Hypothalamus (tissue), 51 donors: ENCODE measurements around the gene BCKDHA.
"Not testable (repeated sequence)": the region's sequence is repeated elsewhere in the genome, so short reads cannot be mapped to it uniquely, and the experiment has no call there.

Experiments
- DNase-seq, 51 donors: peaks; one replicate each; lab custom pipeline; 2025; lab: John Stamatoyannopoulos, UW

BCKDHA gene

DNA sequence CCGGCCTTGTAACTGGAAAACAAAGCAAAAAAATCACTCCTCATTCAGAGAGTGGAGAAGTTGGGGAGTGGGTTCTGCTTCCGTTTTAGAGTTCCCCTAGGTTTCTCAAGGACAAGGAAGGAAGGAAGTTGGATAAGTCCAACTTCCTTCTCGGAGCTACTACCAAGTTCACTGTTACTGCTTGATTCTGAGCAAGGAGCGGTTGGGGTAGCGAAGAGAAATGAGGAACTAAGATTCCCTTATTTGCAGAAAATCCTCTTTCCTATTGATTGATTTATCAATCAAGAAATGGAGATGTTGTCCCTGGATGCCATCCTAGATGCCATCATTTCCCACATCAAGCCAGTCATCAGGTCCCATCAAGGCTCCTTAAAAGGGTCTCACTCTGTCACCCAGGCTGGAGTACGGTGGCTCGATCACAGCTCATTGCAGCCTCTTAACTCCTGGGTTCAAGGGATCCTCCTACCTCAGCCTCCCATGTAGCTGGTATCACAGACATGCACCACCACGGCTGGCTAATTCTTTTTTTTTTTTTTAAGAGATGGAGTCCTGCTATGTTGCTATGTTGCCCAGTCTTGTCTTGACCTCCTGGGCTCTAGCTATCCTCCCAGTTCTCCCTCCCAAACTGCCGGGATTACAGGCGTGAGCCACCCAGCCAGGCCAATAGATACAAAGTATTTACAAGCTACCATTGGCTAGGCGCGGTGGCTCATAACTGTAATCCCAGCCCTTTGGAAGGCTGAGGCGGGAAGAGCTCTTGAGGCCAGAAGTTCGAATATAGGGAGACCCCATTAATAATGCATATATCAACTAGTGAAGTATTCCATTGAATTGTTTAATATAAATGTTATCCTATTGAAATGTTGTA lies 32.9 kb upstream of the BCKDHA start:
- no peak for DNase-seq

DNA sequence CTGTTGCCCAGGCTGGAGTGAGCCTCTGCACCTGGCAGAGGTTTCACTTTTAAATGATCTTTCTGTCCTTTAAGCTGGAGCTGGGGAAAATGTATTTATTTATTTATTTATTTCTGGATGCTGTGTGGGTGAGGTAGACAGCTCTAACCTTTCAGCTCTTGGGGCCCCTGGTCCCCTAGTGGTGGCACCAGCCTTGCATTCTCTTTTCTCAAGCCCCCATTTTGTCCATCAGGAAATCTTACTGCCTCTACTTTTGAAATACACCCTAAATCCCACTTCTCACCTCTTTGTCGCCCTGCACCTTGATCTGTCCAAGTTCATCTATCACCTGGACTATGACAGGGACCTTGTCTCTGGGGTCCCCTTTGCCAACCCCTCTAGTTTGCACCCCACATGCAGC lies 31.5 kb upstream of the BCKDHA start:
- no peak for DNase-seq

DNA sequence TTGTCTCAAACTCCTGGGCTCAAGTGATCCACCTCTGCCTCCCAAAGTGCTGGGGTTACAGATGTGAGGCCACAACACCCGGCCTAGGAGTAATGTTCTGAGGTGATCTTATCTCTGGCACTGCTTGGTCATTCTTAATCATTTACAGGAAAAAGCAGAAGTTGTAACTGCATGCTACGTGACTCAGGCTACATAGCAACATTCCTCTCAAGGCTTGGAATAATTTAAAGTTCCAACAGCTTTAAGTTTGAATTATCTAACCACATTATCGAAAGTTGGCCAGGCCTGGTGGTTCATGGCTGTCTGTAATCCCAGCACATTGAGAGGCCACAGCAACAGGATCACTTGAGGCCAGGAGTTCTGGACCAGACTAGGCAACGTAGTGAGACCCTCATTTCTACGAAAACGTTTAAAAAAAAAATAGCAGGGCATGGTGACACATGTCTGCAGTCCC lies 29.7 kb upstream of the BCKDHA start:
- no peak for DNase-seq

DNA sequence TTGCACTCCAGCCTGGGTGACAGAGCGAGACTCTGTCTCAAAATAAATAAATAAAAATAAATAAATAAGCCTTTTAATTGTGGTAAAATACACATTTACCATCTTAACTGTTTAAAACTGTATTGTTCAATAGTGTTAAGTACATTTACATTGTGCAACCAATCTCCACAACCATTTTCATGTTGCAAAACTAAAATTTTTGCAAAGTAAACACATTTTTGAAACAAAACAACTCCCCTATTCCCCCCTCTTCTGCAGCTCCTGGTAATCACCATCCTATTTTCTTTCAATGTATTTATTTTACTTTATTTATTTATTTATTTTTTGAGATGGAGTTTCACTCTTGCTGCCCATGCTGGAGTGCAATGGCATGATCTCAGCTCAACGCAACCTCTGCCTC lies 27.8 kb upstream of the BCKDHA start:
- no peak for DNase-seq

DNA sequence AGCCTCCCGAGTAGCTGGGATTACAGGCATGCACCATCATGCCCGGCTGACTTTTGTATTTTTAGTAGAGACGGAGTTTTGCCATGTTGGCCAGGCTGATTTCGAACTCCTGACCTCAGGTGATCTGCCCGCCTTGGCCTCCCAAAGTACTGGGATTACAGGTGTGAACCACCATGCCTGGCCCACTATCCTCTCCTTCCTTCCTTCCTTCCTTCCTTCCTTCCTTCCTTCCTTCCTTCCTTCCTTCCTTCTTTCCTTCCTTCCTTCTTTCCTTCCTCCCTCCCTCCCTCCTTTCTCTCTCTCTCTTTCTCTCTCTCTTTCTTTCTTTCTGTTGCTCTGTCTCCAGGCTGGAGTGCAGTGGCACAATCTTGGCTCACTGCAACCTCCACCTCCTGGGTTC lies 26.5 kb upstream of the BCKDHA start:
- not testable (repeated sequence) for DNase-seq

DNA sequence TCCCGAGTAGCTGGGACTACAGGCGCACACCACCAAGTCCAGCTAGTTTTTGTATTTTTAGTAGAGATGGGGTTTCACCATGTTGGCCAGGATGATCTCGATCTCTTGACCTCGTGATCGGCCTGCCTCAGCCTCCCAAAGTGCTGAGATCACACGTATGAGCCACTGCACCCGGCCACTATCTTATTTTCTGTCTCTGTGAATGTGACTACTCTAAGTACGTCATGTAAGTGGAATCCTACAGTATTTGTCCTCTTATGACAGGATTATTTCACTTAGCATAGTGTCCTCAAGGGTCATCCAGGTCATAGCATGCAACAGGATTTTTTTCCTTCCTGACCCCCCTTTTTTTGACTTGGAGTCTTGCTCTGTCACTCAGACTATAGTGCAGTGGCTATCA lies 26.1 kb upstream of the BCKDHA start:
- DNase-seq: no peak

DNA sequence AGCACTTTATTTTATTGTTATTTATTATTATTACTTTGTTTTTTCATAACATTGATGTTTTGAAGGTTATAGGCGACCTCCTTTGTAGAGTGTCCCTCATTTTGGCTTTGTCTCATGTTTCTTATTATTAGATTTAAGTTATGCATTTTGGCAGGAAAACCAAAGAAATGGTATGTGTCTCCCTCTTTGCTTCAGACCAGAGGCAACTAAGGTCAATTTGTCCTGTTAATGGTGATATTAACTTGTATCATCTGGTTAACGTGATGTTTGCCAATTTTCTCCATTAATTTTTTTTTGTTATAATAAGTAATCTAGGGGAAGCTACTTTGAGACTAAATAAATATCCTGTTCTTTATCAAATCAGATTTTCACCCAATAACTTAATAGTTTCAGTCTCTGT lies 25.1 kb upstream of the BCKDHA start:
- no peak for DNase-seq

DNA sequence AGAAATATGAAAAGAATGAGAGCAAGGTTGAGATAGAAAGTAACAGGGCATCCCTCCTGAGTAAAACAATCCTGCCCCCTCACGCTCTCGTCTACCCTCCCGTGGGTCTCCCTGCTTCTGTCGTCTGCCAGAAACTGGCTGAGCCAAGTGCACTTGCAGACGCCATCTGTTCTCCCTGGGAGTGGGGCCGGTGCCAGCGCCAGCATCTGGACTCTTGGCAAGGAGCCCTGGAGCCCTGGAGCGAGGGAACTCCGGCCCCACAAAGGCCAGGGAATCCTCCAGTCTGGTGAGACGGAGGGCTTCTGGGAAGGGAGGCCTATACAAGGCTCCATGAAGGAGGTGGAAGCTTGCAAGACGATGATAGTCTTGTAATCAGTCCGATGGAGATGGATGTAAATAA lies 23.6 kb upstream of the BCKDHA start:
- DNase-seq: peak in 50 of 51 donors; percentile 3 to 86 (median 68)

DNA sequence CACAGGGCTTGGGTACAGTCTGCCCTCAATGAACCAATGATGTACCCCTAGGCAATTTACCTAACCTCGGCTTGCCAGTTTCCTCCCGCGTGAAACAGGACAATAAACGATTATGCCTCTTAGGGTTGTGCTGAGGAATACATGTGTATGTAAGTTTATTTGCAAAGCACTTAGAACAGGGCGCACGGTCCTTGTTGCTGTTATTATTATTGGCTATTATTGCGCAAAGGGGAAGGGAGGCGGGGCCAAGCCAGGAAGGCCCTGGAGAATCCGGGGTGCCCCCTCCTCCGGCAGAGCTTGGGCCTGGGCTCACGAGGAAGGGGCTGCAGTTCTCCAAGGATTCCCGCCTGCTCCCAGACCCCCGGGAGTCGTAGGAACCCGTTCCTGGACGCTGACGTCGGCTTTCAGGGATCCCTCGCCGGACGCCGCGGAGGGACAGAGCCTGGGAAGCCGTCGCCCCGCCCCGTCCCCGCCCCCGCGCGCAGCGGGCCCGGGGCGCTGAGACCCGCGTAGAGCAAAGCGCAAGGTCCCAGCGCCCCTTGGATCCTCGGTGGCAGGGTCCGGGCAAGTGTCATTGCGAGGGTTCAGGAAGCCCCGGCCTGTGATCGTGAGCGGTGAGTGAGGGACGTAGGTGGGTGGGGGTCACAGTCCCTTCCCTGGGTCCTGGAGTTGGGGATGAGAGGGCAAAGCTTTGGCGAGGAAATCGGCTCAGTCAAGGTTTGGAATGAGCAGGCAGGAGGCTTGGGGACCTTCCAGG lies 21.2 kb upstream of the BCKDHA start, which contains the start of gene TMEM91:
TMEM91 (plus strand) TSS at position 293 of the 757 bp plus-strand sequence. CDS start 1,777 bp downstream, outside the sequence.
- DNase-seq: peak in 11 of 51 donors; percentile 4 to 37 (median 12)

DNA sequence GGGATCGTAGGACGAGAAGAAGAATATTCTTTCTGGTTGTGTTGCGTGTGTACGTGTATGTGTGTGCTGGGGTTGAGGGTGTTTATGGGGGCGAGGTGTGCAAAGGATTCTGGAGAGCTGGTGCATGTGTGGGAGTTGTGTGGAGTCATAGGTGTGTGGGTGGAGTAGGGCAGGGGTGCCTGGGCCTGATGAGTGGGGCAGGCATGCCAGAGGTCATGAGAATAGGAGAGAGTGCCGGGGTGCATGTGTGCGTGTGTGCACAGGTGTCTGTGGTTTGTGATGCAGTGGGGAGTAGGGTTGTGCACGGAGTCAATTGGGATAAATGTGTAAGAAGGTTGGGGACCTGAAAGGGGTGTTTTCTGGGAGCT lies 20.6 kb upstream of the BCKDHA start:
- DNase-seq: peak in 1 of 51 donors; percentile 37

DNA sequence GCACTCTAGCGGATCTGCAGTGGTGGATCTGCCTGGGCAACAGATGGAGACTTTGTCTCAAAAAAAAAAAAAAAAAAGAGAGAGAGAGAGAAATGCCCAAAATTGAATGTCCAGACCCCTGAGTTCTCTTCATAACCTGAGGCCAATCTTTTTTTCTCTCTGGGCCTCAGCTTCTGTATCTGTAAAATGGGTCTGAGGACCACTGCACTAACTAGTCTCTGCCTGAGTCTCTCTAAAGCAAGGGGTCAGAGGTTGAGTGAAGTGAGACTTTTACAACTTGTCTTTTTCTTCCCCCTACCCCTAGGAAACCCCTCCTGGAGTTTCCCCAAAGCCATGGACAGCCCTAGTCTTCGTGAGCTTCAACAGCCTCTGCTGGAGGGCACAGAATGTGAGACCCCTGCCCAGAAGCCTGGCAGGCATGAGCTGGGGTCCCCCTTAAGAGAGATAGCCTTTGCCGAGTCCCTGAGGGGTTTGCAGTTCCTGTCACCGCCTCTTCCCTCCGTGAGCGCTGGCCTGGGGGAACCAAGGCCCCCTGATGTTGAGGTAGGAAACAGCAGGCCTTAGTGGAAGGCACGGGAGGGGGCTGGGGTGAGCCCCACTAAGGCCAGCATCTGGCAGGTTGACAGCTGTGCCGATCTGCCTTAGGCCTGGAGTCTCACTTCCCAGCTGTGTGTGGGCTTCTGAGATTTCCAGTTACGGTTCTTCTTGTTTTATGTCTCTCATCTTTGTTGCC lies 19.5 kb upstream of the BCKDHA start:
- DNase-seq: no peak

DNA sequence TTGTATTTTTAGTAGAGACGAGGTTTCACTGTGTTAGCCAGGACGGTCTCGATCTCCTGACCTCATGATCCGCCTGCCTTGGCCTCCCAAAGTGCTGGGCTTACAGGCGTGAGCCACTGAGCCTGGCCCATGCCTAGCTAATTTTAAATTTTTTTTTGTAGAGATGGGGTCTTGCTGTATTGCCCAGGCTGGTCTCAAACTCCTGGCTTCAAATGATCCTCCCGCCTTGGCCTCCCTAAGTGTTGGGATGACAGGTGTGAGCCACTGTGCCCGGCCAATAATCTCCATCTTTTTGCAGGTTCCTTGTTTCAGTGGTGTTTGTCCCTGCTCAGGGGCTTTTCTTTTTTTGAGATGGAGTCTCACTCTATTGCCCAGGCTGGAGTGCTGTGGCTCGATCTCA lies 16.1 kb upstream of the BCKDHA start:
- not testable (repeated sequence) for DNase-seq

DNA sequence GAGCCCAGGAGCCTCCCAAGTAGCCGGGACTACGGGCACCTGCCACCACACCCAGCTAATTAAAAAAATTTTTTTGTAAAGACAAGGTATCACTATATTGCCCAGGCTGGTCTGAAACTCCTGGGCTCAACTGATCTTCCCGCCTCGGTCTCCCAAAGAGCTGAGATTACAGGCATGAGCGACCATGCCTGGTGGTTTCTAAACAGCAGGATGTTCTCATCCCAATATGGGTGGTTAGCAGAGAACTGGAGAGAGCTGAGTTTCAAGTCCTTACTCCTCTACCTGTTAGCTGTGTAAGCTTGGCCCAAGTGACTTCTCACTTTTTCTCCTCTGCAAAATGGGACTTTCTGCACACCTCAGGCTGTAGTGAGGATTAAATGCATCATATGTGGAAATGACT lies 13.3 kb upstream of the BCKDHA start:
- no peak for DNase-seq

DNA sequence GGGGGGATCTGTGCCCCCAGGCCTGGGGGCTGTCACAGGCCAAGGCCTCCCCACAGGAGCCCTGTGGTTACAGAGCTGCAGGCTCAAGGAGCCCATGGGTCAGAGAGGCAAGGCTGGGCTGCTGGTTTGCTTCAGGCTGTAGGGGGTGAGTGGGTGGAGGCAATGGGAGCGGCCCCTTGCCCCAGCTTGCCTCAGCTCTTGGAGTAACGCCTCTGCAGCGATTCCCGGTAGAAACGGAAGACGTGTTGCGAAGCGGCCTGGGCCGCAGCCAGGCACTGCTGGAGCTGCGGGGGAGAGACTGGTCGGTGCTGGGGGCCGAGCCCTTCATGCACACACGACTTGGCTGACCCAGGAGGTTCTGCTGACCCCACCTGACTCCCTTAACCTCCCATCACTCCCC lies 11.2 kb upstream of the BCKDHA start:
- DNase-seq: no peak

DNA sequence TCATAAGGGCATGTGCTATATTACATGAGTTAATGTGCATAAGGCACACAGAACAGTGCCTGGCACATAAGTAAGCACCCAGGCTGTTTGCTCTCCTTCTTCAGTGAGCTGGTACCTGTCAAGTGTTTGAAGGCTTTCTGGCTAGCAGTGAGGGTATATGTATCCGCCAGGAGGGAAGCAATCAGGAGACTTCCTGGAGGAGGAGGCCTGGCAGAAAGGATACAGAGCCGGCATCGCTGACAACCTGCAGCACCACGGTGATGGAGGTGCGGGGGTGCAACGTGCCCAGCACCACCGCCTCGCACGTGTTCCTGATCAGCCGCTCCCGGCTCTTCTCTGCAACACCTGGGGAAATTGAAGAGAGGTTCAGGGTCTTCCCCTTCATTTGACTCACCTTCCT lies 6.0 kb upstream of the BCKDHA start:
- no peak for DNase-seq

DNA sequence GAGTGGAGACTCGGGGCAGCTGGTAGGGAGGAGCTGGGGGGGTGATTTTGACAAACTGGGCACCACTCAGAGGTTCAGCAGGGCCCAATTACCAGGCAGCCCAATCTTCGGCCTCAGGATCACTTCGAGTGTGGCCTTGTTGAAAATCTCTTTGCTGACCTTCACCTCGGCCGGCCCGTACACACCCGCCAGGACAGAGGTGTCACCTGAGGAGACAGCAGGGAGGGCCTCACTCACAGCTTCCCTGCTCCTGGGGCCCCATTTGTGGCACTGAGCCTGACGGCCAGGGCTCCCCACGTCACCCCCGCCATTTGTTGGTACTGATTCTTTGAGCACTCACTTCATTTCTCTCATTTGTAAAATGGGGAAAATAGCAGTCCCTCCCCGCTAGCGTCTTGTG lies 4.8 kb upstream of the BCKDHA start:
- DNase-seq: no peak

DNA sequence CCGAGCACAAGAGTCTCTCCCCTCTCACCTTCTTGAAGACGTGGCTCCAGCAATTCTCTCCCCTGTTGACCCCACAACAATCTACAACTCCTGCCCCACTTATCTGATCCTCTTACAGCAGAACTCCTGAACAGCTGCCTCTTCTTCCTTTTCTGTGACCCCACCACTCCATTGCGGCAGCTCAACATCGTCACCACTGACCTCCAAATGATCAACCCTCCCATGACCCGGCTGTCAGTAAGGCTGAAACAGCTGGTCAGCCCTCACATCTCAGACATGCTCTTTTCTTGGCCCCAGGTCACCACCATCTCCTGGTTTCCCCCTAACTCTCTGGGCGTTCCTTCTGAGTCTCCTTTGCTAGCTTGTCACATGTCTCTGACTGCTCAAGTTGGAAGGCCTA lies 2.3 kb upstream of the BCKDHA start:
- no peak for DNase-seq

DNA sequence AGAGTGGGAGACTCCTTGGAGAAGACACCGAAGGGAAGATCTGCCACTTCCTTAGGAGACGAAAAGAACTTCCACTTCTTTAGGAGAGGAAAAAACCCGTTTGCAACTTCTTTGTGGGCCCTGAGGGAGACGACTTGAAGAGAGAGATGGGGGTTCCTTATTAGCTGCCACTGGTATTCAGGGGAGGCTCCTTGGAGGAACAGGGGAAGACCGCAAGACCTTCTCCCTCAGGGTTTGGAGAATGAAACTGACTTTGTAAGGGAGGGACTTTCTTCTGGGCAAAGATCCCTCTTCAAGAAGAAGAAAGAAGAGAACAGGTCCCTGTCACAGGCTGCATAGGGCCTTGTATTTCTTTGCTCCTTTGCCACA lies 416 bp downstream of the BCKDHA start:
- DNase-seq: no peak

DNA sequence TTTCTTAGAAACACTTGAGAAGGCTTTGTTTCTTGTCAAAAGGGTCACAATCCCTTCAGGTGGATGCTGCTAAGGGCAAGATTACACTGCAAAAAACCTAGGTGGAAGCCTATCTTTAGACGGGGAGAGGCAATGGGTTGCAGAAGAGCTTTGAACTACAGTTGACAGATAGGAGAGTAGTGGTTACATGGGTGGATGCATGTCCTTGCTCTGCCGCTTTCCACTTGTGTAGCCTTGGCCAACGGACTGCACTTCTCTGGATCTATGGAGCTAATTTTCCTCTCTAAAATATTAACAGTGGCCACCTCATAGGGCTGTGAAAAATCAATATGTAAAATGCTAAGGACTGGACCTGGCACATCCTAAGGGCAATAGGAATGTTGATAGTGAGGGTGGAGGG lies 980 bp downstream of the BCKDHA start:
- DNase-seq: no peak

DNA sequence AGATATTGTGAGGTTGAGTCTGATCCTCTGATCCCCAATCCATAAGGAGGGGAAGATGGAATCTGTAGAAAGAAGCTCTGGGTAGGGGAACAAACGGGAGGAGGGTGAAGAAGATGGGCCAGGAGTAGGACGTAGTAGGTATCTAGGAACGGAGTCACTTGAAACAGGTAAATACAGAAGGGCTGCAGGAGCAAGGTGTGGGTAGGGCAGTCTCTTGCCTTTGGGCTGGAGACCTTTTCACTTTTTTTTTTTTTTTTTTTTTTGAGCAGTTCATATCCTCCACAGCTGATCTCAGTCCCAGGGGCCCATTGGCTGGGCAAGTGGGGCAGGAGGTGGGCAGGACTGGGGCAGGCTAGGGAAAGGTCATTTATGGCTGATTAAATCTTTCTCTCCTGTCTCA lies 1.5 kb downstream of the BCKDHA start:
- no peak for DNase-seq

DNA sequence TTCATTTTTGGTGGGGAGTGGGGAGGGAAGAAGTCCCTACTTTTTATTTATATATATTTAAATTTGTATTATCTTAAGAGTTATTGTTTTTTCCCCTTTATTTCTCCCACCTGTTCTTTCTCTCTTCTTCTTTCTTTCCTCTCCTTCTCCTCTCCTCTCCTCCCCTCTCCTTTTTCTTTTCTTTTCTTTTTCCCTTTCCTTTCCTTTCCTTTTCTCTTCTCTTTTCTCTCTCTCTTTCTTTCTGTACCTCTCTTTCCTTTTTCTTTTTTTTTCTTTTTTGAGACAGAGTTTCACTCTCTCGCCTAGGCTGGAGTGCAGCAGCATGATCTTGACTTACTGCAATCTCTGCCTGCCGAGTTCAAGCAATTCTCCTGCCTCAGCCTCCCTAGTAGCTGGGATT lies 1.9 kb downstream of the BCKDHA start:
- DNase-seq: no peak
